Omental fat pad (tissue), 4 donors: ENCODE measurements around the gene KDM2A. TPM values are rescaled to one million over a fixed set of nuclear protein-coding genes. Genes with fewer than 3 reads are reported as not detected.

Experiments
- ATAC-seq: fragments of 150-250 bp; one replicate; pipeline ENCODE4 v1.9.1; 2016; ENCODE audit warnings: mild to moderate bottlenecking, moderate library complexity; ENCODE audit not compliant: low FRiP score
- DNase-seq: peaks from one replicate; pipeline ENCODE4 v3.0.0-alpha.2; 2019; ENCODE audit warnings: low spot score
- total RNA-seq, 4 donors: library from RNA; depleted of rRNA; stranded (reverse); fragments of >200 nt; gene quantifications; one replicate each; pipeline ENCODE4 v1.1.0, GENCODE V29; 2016
- TF ChIP-seq, protein P1 (sequence below), 3 donors: fragments of 450-650 bp; IDR thresholded peaks; one replicate each; pipeline ENCODE4 v1.5.1; 2016 to 2017; ENCODE audit warnings: antibody characterized with exemption in 3 of 3, mild to moderate bottlenecking in 3 of 3, moderate library complexity in 2 of 3

KDM2A gene
- total RNA-seq, 4 donors from 2014 or later = 47.4 to 83.6 (median 56.6) TPM

DNA sequence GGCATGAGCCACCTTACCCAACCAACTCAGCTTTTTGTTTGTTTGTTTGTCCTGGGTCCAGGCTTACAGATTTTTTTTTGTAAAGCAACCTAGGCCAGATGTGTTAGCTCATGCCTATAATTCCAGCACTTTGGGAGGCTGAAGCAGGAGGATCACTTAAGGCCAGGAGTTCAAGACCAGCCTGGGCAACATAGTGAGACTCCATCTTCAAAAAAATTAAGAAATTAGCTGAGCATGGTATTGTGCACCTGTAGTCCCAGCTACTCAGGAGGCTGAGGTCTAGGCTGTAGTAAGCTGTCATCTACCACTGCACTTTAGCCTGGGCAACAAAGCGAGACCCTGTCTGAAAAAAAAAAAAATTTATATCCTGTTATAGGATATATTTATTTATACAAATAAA lies 118.5 kb downstream of the KDM2A start:
- TF ChIP-seq, protein P1, sequence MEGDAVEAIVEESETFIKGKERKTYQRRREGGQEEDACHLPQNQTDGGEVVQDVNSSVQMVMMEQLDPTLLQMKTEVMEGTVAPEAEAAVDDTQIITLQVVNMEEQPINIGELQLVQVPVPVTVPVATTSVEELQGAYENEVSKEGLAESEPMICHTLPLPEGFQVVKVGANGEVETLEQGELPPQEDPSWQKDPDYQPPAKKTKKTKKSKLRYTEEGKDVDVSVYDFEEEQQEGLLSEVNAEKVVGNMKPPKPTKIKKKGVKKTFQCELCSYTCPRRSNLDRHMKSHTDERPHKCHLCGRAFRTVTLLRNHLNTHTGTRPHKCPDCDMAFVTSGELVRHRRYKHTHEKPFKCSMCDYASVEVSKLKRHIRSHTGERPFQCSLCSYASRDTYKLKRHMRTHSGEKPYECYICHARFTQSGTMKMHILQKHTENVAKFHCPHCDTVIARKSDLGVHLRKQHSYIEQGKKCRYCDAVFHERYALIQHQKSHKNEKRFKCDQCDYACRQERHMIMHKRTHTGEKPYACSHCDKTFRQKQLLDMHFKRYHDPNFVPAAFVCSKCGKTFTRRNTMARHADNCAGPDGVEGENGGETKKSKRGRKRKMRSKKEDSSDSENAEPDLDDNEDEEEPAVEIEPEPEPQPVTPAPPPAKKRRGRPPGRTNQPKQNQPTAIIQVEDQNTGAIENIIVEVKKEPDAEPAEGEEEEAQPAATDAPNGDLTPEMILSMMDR (IDR thresholded peaks at IDR 0.05) = no peak
- DNase-seq (no peak), ATAC-seq (no peak)

DNA sequence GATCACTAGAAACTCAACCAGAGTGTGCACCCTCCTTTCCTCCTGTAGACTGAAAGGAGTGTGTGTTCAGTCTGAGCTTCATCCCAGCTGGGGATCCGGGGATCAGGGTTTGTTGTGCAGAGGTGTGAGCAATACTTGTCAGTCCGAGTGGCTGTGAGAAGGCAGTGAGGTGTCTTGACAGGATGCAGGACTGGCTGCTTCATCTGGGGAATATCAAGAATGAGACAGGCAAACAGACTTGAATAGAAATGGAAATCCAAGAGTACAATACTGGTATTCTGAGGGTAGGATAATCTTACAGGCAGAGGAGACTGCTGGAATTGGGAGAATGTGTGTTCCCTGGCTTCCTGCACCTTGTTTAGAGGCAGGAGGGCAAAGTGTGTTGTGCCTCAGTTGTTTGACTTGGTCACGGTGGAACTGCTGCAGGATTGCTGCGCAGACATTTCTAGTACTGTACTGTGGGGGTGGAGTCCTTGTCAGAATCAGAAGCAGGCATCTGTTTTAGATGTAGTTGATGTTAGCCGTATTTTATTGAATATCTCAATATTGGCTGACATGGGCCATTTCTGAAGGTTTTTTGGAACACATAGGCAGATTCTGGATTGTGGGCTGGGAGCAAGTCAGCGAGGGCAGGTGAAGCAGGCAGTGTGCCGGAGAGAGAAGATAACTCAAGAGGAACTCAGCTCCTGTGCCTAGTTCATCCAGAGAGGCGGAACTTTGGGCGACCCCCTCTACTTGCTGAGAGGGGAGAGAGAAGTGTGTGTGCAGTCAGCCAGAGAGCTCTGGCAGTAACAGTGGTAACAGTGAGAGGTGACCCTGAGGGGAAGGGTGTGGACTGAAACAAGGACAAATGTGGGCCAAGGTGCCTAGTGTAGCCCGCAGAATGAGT lies 120.1 kb downstream of the KDM2A start:
- DNase-seq (no peak), ATAC-seq (peak; percentile 7)
- TF ChIP-seq, protein P1 (IDR thresholded peaks at IDR 0.05) = no peak

DNA sequence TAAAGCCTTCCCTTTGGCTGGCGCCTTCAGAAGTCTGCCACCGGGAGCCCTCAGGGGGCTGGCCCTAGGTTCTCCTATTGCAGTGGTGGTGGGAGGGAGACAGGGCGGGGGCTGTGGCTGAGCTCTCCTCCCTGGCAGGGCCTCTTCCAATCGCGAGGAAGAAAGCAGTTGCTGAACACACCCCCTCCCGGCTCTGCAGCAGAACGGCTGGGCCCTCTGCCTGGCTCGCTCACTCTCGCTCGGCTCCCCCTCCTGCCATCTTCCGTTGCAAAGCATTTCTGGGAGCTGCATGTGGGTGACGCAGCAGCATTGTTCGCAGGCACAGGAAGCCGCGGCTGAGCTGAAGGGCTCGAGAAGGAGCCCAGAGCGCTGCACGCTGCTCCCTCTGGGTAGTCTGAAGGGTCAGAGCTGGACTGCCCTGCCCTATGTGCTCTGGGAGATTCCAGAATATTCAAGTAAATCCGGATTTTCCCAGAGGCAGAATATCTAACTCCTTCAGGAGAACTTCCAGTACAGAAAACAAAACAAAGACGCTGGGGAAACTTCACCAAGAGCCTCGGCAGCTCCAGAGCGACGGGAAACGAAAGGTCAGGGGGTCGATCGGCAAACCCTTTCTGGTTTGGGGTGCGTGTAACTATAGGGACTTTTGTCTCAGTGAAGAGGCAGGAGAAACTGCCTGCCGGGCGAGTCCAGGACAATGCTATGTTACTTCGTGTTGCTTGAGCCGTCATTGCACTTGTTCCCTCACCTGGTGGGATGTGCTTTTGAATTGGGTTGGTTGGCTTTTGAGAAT lies 120.9 kb downstream of the KDM2A start:
- ATAC-seq (peak; percentile 94), DNase-seq (peak; percentile 62)
- TF ChIP-seq, protein P1 (IDR thresholded peaks at IDR 0.05) = no peak

- peak; percentile 73 for DNase-seq
- TF ChIP-seq, protein P1 (IDR thresholded peaks at IDR 0.05) = no peak
- ATAC-seq = peak; percentile 77
Observed at GRCh38 chr11:67240576-67241389, 121.7 kb downstream of the KDM2A start.

- no peak for DNase-seq
- ATAC-seq = no peak
- TF ChIP-seq, protein P1 (IDR thresholded peaks at IDR 0.05) = no peak
Observed at GRCh38 chr11:67242548-67242947, 123.5 kb downstream of the KDM2A start.

DNA sequence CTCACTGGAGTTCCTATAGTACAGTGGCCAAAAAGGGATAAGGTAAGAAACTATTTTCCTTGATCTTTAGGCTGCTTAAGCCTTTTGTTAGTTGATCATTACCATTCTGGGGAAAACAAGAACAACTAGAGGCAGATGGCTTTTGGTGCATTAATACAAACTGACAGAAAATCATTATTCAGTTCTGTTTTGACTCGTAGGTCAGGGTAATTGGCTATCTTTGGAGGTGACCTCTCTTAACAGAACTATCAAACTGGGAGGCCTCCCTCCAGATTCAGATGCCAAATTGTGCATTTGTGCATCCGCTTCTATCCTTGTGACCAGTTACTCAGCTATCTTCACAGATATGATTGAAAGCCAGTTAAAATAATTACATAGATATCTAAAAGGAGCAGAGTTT lies 124.0 kb downstream of the KDM2A start:
- ATAC-seq = no peak
- no peak for DNase-seq
- TF ChIP-seq, protein P1 (IDR thresholded peaks at IDR 0.05) = no peak
